Esophagus muscularis mucosa (tissue), 3 donors: ENCODE measurements around the gene ZFYVE28.
"Not testable (repeated sequence)": the region's sequence is repeated elsewhere in the genome, so short reads cannot be mapped to it uniquely, and the experiment has no call there.

ENCODE experiments used
- EP300 ChIP-seq: sonication (generic); formaldehyde crosslinking; IDR thresholded peaks from one replicate; pipeline ENCODE4 v1.6.1; 2017; ENCODE audit warnings: antibody characterized with exemption
- TF ChIP-seq, protein P1 (sequence below), 3 experiments: fragments of 200-600 bp in 2 of 3; fragments of 450-650 bp in 1 of 3; sonication (generic) in 2 of 3; IDR thresholded peaks; one replicate each; pipeline ENCODE4 v1.5.1; 2017 to 2019; ENCODE audit warnings: antibody characterized with exemption in 3 of 3, mild to moderate bottlenecking in 2 of 3, moderate library complexity in 1 of 3

- TF ChIP-seq EP300, result not testable (repeated sequence)
- TF ChIP-seq, protein P1, sequence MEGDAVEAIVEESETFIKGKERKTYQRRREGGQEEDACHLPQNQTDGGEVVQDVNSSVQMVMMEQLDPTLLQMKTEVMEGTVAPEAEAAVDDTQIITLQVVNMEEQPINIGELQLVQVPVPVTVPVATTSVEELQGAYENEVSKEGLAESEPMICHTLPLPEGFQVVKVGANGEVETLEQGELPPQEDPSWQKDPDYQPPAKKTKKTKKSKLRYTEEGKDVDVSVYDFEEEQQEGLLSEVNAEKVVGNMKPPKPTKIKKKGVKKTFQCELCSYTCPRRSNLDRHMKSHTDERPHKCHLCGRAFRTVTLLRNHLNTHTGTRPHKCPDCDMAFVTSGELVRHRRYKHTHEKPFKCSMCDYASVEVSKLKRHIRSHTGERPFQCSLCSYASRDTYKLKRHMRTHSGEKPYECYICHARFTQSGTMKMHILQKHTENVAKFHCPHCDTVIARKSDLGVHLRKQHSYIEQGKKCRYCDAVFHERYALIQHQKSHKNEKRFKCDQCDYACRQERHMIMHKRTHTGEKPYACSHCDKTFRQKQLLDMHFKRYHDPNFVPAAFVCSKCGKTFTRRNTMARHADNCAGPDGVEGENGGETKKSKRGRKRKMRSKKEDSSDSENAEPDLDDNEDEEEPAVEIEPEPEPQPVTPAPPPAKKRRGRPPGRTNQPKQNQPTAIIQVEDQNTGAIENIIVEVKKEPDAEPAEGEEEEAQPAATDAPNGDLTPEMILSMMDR (IDR thresholded peaks at IDR 0.05), result not testable (repeated sequence)
Measured at GRCh38 chr4:2465544-2465943, 47.1 kb upstream of the ZFYVE28 start.
